ENCODE results near the gene NDUFA7.

The NDUFA7 gene

DNA sequence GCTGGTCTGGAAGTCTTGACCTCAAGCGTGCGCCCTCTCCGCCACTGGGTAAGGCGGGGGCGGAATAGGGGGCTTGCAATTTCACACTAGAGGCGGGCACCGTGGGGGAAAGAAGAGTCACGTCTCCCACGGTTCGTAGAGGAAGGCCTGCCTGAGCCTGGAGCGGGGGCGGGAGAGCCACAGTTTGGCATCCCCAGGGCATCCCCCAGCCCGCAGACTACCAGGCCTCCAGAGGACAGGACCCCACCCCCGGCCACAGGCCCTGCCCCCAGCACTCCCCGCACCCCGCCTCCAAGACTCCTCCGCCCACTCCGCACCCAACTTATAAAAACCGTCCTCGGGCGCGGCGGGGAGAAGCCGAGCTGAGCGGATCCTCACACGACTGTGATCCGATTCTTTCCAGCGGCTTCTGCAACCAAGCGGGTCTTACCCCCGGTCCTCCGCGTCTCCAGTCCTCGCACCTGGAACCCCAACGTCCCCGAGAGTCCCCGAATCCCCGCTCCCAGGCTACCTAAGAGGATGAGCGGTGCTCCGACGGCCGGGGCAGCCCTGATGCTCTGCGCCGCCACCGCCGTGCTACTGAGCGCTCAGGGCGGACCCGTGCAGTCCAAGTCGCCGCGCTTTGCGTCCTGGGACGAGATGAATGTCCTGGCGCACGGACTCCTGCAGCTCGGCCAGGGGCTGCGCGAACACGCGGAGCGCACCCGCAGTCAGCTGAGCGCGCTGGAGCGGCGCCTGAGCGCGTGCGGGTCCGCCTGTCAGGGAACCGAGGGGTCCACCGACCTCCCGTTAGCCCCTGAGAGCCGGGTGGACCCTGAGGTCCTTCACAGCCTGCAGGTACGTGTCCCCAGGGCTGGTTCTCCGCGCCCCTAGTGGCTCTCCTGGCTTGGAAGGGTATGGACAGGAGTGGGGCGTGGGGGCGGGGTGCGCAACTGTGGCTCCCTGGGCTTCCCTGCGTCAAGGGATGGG lies 42.9 kb upstream of the NDUFA7 start, which contains the start of gene ANGPTL4:
TSS of gene ANGPTL4 (plus strand) at position 353 of the 969 bp plus-strand sequence. CDS start at position 520, 167 bp downstream.
- Histone ChIP-seq H3K27ac (no peak within 1 kb of the TSS), H3K4me3 (ENCODE audit: low read depth in 1 of 2, low read length in 1 of 2) (no peak within 1 kb of the TSS), H3K36me3 (no peaks in the 10 kb centered on the region), H3K9me3 (no peaks in the 10 kb centered on the region), H3K4me1 (ENCODE audit: control insufficient read depth in 1 of 2, insufficient read depth in 1 of 2, low read depth in 1 of 2, low read length in 1 of 2) (peaks cover 8 to 12% of the 10 kb centered on the region in 2 experiments), H3K27me3 (peaks cover 88% of the 10 kb centered on the region)
- TF ChIP-seq, protein P1, sequence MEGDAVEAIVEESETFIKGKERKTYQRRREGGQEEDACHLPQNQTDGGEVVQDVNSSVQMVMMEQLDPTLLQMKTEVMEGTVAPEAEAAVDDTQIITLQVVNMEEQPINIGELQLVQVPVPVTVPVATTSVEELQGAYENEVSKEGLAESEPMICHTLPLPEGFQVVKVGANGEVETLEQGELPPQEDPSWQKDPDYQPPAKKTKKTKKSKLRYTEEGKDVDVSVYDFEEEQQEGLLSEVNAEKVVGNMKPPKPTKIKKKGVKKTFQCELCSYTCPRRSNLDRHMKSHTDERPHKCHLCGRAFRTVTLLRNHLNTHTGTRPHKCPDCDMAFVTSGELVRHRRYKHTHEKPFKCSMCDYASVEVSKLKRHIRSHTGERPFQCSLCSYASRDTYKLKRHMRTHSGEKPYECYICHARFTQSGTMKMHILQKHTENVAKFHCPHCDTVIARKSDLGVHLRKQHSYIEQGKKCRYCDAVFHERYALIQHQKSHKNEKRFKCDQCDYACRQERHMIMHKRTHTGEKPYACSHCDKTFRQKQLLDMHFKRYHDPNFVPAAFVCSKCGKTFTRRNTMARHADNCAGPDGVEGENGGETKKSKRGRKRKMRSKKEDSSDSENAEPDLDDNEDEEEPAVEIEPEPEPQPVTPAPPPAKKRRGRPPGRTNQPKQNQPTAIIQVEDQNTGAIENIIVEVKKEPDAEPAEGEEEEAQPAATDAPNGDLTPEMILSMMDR (IDR thresholded peaks at IDR 0.05): no peak

DNA sequence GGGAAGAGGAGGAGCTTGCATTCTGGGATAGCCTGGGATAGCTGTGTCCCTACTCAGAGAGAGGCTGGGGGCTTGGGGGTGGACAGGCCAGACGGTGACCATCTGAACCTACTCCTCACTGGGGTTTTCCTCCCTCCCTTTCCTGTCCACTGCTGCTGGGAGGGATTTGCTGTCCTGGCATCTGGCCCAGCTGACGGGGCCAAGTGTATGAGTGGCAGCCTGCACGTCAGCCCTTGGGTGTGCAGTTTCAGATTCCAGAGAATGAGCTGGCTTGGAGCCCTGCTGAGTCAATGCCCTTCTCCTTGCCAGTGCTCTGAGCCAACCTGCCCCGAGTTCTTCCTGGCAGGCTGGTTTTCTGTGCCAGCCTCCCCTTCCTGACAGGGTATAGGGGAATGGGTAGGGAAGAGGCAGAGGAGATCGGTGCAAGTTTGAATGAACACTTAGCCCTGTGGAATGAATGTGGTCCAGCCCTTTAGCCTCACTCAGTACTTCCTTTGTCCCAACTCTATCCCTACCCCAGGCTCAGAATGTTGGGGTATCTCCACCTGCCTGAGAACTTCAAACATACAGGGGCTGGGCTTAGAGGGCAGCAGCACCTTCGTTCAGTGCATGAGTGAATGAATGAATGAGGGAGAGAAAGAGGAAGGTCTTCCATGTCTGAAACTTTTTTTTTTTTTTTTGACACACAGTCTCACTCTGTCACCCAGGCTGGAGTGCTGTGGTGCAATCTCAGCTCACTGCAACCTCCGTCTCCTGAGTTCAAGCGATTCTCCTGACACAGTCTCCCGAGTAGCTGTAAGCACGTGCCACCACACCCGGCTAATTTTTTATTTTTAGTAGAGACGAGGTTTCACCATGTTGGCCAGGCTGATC lies 41.0 kb upstream of the NDUFA7 start:
- H3K4me3 ChIP-seq (ENCODE audit: low read depth in 1 of 2, low read length in 1 of 2): no peak overlapping the region
- no peaks in the 10 kb centered on the region for H3K9me3 ChIP-seq
- H3K36me3 ChIP-seq: no peaks in the 10 kb centered on the region
- H3K27ac ChIP-seq: no peak overlapping the region
- TF ChIP-seq, protein P1 (IDR thresholded peaks at IDR 0.05): no peak
- H3K27me3 ChIP-seq: peaks cover 69% of the 10 kb centered on the region
- H3K4me1 ChIP-seq (ENCODE audit: control insufficient read depth in 1 of 2, insufficient read depth in 1 of 2, low read depth in 1 of 2, low read length in 1 of 2): peaks cover 8 to 12% of the 10 kb centered on the region in 2 experiments

DNA sequence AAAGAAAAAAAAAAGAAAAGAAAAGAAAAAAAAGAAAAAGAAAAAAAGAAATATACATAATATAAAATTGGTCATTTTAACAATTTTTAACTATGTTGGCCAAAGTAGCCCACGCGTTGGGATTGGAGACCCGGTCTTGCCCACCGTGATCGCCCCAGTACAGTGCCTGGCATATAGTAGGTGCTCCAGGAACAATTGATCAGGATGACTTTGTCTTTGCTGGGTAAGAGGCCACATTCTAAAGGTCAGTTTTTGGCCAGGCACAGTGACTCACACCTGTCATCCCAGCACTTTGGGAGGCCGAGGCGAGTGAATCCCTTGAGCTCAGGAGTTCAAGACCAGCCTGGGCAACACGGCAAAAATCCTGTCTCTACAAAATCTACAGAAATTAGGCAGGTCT lies 39.0 kb upstream of the NDUFA7 start:
- Histone ChIP-seq H3K4me3 (ENCODE audit: low read depth in 1 of 2, low read length in 1 of 2) (no peak overlapping the region), H3K27me3 (peaks cover 49% of the 10 kb centered on the region), H3K9me3 (no peaks in the 10 kb centered on the region), H3K36me3 (no peaks in the 10 kb centered on the region), H3K27ac (no peak overlapping the region), H3K4me1 (ENCODE audit: control insufficient read depth in 1 of 2, insufficient read depth in 1 of 2, low read depth in 1 of 2, low read length in 1 of 2) (peaks cover 8 to 12% of the 10 kb centered on the region in 2 experiments)
- TF ChIP-seq, protein P1 (IDR thresholded peaks at IDR 0.05): no peak

DNA sequence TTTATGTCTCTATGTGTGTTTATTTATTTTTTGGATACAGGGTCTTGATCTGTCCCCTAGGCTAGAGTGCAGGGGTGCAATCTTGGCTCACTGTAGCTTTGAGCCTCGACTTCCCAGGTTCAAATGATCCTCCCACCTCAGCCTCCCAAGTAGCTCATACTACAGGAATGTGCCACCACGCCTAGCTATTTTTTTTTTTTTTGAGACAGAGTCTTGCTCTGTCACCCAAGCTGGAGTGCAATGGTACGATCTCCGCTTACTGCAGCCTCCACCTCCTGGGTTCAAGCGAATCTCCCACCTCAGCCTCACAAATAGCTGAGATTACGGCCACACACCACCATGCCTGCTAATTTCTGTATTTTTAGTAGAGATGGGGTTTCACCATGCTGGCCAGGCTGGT lies 37.8 kb upstream of the NDUFA7 start:
- Histone ChIP-seq H3K27me3 (peaks cover 37% of the 10 kb centered on the region), H3K27ac (no peak overlapping the region), H3K36me3 (no peaks in the 10 kb centered on the region), H3K4me3 (ENCODE audit: low read depth in 1 of 2, low read length in 1 of 2) (no peak overlapping the region), H3K9me3 (no peaks in the 10 kb centered on the region), H3K4me1 (ENCODE audit: control insufficient read depth in 1 of 2, insufficient read depth in 1 of 2, low read depth in 1 of 2, low read length in 1 of 2) (peaks cover 6 to 11% of the 10 kb centered on the region in 2 experiments)
- TF ChIP-seq, protein P1 (IDR thresholded peaks at IDR 0.05): no peak

DNA sequence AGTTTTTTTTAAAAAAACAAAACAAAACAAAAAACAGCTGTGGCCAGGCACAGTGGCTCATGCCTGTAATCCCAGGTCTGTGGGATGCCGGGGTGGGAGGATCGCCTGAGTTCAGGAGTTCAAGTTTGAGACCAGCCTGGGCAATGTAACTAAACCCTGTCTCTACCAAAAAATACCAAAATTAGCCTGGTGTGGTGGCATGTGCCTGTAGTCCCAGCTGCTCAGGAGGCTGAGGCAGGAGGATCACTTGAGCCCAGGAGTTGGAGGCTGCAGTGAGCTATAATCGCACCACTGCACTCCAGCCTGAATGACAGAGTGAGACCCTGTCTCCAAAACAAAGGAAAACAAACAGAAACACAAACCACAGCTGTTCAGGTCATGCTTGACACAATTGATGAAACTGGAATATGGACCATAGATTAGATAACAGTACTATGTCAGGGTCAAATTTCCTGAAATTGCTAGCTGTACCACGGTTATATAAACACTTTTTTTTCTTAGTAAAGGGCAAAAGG lies 35.9 kb upstream of the NDUFA7 start:
- H3K4me1 ChIP-seq (ENCODE audit: control insufficient read depth in 1 of 2, insufficient read depth in 1 of 2, low read depth in 1 of 2, low read length in 1 of 2): peaks cover 0 to 7% of the 10 kb centered on the region in 2 experiments
- H3K4me3 ChIP-seq (ENCODE audit: low read depth in 1 of 2, low read length in 1 of 2): no peak overlapping the region
- H3K27ac ChIP-seq: no peak overlapping the region
- no peaks in the 10 kb centered on the region for H3K9me3 ChIP-seq
- TF ChIP-seq, protein P1 (IDR thresholded peaks at IDR 0.05): no peak
- H3K36me3 ChIP-seq: no peaks in the 10 kb centered on the region
- H3K27me3 ChIP-seq: peaks cover 37% of the 10 kb centered on the region

All from neutrophil (primary cell).